Measurements from ENCODE around the gene SMCR8.

DNA sequence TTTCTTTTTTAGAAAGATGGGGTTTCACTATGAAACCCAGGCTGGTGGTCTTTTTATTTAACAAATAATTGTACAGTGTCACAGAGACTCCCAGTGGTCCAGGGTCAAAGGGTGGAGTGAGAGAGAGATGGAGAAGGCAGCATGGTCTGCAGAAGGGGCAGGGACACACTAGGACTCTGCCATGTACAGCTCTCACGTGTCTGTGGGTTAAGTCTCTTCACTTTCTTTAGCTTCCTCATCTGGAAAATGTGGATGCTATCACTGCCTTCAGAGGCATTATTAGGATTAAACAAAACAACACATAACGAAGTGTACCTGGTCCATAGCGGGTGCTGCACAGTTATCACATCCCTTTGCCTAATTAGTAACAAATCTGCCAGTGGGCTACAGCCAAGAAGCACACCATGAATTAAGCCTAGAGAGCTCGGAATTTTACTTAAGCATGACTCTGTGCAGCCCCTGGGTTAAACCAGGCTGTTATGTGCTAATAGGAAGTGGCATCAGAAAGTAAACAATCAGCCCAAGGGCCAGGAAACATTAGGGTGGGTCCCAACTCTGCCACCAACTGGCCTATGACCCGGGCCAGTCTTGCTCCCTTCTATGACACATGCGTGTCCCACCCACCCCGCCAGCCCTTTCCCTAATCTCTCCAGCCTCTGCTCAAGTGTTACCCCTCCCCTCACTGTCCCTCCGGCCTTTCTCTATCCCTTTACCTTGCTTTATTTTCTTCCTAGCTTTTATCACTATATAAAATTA lies 14.2 kb upstream of the SMCR8 start:
- no peak for TF ChIP-seq CTCF (IDR thresholded peaks at IDR 0.05)
- TF ChIP-seq POLR2A (IDR thresholded peaks at IDR 0.05): no peak

All from uterus (tissue), 2 donors.